MCF 10A (cell line): ENCODE measurements around the gene PCDHA10. TPM values are rescaled to one million over a fixed set of nuclear protein-coding genes. Genes with fewer than 3 reads are reported as not detected.

Source experiments
- BruUV-seq: library from RNA; stranded (reverse); fragments of 400-500 nt; replicated peaks from 2 replicates; lab custom pipeline; 2021; lab: Mats Ljungman, UMichigan
- CTCF ChIA-PET: fragments of 300-600 bp; sonication (Branson Sonifier 250); formaldehyde crosslinking; extraction: SDS; loops from one replicate; lab custom pipeline; 2021; ENCODE audit warnings: antibody characterized with exemption, inconsistent platforms; lab: Yijun Ruan, JAX
- POLR2A ChIA-PET: fragments of 300-600, 350-650 bp; sonication (Branson Sonifier 250); formaldehyde crosslinking; extraction: SDS; loops from one replicate; lab custom pipeline; 2020; ENCODE audit warnings: antibody characterized with exemption, inconsistent platforms; lab: Yijun Ruan, JAX
- DNase-seq: peaks from one replicate; pipeline ENCODE4 v3.0.0-alpha.2; 2018; ENCODE audit not compliant: unreplicated experiment
- H3K27ac Mint-ChIP-seq: one replicate; pipeline ENCODE4 v1.8.0; 2022; ENCODE audit warnings: mild to moderate bottlenecking, low read depth, mixed read lengths; ENCODE audit not compliant: unreplicated experiment
- H3K27me3 Mint-ChIP-seq: one replicate; pipeline ENCODE4 v1.8.0; 2022; ENCODE audit warnings: mixed read lengths; ENCODE audit not compliant: insufficient read depth, unreplicated experiment
- H3K36me3 Mint-ChIP-seq: one replicate; pipeline ENCODE4 v1.8.0; 2022; ENCODE audit warnings: mild to moderate bottlenecking, moderate library complexity, mixed read lengths; ENCODE audit not compliant: insufficient read depth, unreplicated experiment
- H3K4me1 Mint-ChIP-seq: one replicate; pipeline ENCODE4 v1.8.0; 2022; ENCODE audit warnings: mixed read lengths; ENCODE audit not compliant: insufficient read depth, unreplicated experiment
- H3K4me3 Mint-ChIP-seq: one replicate; pipeline ENCODE4 v1.8.0; 2022; ENCODE audit warnings: mild to moderate bottlenecking, moderate library complexity, mixed read lengths; ENCODE audit not compliant: unreplicated experiment
- H3K9me3 Mint-ChIP-seq: one replicate; pipeline ENCODE4 v1.8.0; 2022; ENCODE audit warnings: mixed read lengths; ENCODE audit not compliant: unreplicated experiment
- CTCF ChIP-seq: fragments of 200-600 bp; IDR thresholded peaks from one replicate; pipeline ENCODE4 v1.8.0; 2022; ENCODE audit warnings: antibody characterized with exemption, mild to moderate bottlenecking; ENCODE audit not compliant: unreplicated experiment
- intact Hi-C: fragments of 100-400 bp; cut with micrococcal nuclease; formaldehyde crosslinking; loops from 2 replicates; pipeline ENCODE4 v1.14.1; 2022
- total RNA-seq: library from RNA; stranded (reverse); gene quantifications from 2 replicates; pipeline ENCODE4 v1.2.3, GENCODE V29; 2022

Gene PCDHA10
- total RNA-seq, 1 experiment from 2014 or later: 0.16 TPM

- ChIA-PET CTCF (interaction anchor here (0.6 to 1.7 kb wide), 21 partner anchors 21 to 390 kb away, joined by 3 to 25 read pairs (median 3); partner anchors contain the start of gene PCDHA6), POLR2A (interaction anchor here (1.0 to 1.5 kb wide), 2 partner anchors 57 to 172 kb away, joined by 3 to 13 read pairs; partner anchors contain the start of gene PCDHAC1)
- Mint-ChIP-seq H3K27ac (no peak within 1 kb of the TSS), H3K4me3 (no peak within 1 kb of the TSS), H3K4me1 (peaks cover 4% of the 10 kb centered on the region), H3K27me3 (no peaks in the 10 kb centered on the region), H3K36me3 (no peaks in the 10 kb centered on the region), H3K9me3 (peaks cover 7% of the 10 kb centered on the region)
- intact Hi-C loops: loop anchor here (1.0 kb wide), 2 partner anchors 57 to 172 kb away; partner anchors contain the start of gene PCDHAC1
- BruUV-seq: no TSS peak
- peak; percentile 47 for TF ChIP-seq CTCF
- peak; percentile 14 for DNase-seq
Measured at GRCh38 chr5:140868721-140869554, 13.2 kb downstream of the PCDHA10 start, which contains the start of gene PCDHA11. Gene PCDHA11 (plus strand): TSS chr5:140868957. CDS start chr5:140869104, 147 bp downstream.

GRCh38 chr5:140869555-140869886, 13.8 kb downstream of the PCDHA10 start:
- TF ChIP-seq CTCF: no peak
- H3K4me1 Mint-ChIP-seq: peaks cover 4% of the 10 kb centered on the region
- no peak overlapping the region for H3K4me3 Mint-ChIP-seq
- intact Hi-C loops: no loop called here
- BruUV-seq: no TSS peak
- peaks cover 2% of the 10 kb centered on the region for H3K9me3 Mint-ChIP-seq
- ChIA-PET CTCF (interaction anchor here (0.6 to 1.7 kb wide), 19 partner anchors 25 to 390 kb away, joined by 3 to 25 read pairs (median 3); partner anchors contain the start of gene PCDHA6), POLR2A (interaction anchor here (1.0 to 1.5 kb wide), 2 partner anchors 57 to 171 kb away, joined by 3 to 13 read pairs; partner anchors contain the start of gene PCDHAC1)
- H3K27ac Mint-ChIP-seq: no peak overlapping the region
- no peak for DNase-seq
- H3K27me3 Mint-ChIP-seq: no peaks in the 10 kb centered on the region
- no peaks in the 10 kb centered on the region for H3K36me3 Mint-ChIP-seq

GRCh38 chr5:140870221-140871201, 14.8 kb downstream of the PCDHA10 start:
- H3K9me3 Mint-ChIP-seq: no peaks in the 10 kb centered on the region
- CTCF ChIA-PET: interaction anchor here (0.8 to 1.7 kb wide), 7 partner anchors 10 to 170 kb away, joined by 3 to 25 read pairs (median 4); partner anchors contain the start of genes PCDHA4 and PCDHA6
- no TSS peak for BruUV-seq
- peaks cover 5% of the 10 kb centered on the region for H3K36me3 Mint-ChIP-seq
- POLR2A ChIA-PET: no interaction called here
- TF ChIP-seq CTCF: no peak
- H3K27ac Mint-ChIP-seq: no peak overlapping the region
- H3K4me1 Mint-ChIP-seq: peaks cover 4% of the 10 kb centered on the region
- no peaks in the 10 kb centered on the region for H3K27me3 Mint-ChIP-seq
- intact Hi-C loops: no loop called here
- no peak overlapping the region for H3K4me3 Mint-ChIP-seq
- no peak for DNase-seq
